Mammary epithelial cell (primary cell): Measurements from ENCODE around the gene SLC30A3.

Source experiments
- EZH2 ChIP-seq: IDR thresholded peaks from 2 replicates; pipeline ENCODE4 v1.6.1; 2012; ENCODE audit warnings: low read length, inconsistent platforms, borderline replicate concordance
- TF ChIP-seq, protein P1 (sequence below), 2 donors: IDR thresholded peaks in 1 of 2; conservative IDR thresholded peaks in 1 of 2; 2 replicates each; pipeline ENCODE4 v1.5.1; 2011 to 2012; ENCODE audit warnings: inconsistent platforms in 2 of 2, low read length in 2 of 2, mild to moderate bottlenecking in 2 of 2, control low read depth in 1 of 2, low read depth in 1 of 2; ENCODE audit not compliant: insufficient read depth in 1 of 2; ENCODE audit errors: extremely low read depth in 1 of 2

GRCh38 chr2:27275211-27276150 is 12.6 kb upstream of the SLC30A3 start, which contains the start of gene DNAJC5G:
- TF ChIP-seq, protein P1, sequence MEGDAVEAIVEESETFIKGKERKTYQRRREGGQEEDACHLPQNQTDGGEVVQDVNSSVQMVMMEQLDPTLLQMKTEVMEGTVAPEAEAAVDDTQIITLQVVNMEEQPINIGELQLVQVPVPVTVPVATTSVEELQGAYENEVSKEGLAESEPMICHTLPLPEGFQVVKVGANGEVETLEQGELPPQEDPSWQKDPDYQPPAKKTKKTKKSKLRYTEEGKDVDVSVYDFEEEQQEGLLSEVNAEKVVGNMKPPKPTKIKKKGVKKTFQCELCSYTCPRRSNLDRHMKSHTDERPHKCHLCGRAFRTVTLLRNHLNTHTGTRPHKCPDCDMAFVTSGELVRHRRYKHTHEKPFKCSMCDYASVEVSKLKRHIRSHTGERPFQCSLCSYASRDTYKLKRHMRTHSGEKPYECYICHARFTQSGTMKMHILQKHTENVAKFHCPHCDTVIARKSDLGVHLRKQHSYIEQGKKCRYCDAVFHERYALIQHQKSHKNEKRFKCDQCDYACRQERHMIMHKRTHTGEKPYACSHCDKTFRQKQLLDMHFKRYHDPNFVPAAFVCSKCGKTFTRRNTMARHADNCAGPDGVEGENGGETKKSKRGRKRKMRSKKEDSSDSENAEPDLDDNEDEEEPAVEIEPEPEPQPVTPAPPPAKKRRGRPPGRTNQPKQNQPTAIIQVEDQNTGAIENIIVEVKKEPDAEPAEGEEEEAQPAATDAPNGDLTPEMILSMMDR (conservative IDR thresholded peaks at IDR 0.05 in 1 of 2, IDR thresholded peaks at IDR 0.05 in 1 of 2; ENCODE audit: extremely low read depth in 1 of 2, insufficient read depth in 1 of 2, low read depth in 1 of 2, low read length in 2 of 2), result no peak
- TF ChIP-seq EZH2, result no peak
